PFSK-1 (cell line): ENCODE measurements around the gene MORN1.

ENCODE experiments used
- SIN3A ChIP-seq: IDR thresholded peaks from 2 replicates; pipeline ENCODE4 v1.6.1; 2012; ENCODE audit warnings: mild to moderate bottlenecking, low read length, moderate library complexity, borderline replicate concordance; ENCODE audit not compliant: insufficient read depth
- TAF1 ChIP-seq: IDR thresholded peaks from 2 replicates; pipeline ENCODE4 v1.6.1; 2012; ENCODE audit warnings: low read length, control low read depth, borderline replicate concordance; ENCODE audit not compliant: insufficient read depth

GRCh38 chr1:2428490-2428889 lies 37.1 kb upstream of the MORN1 start:
- TF ChIP-seq TAF1 (no peak), SIN3A (no peak)
